SK-N-SH (cell line): ENCODE results near the gene HCRTR2. TPM values are rescaled to one million over a fixed set of nuclear protein-coding genes. Genes with fewer than 3 reads are reported as not detected.

Experiments
- CTCF ChIA-PET: fragments of 300-600, 350-600 bp; formaldehyde crosslinking; extraction: SDS; loops from one replicate; lab custom pipeline; 2021; lab: Yijun Ruan, JAX
- POLR2A ChIA-PET: fragments of 350-600 bp; sonication (Branson Sonifier 250); formaldehyde crosslinking; extraction: SDS; loops from one replicate; lab custom pipeline; 2020; ENCODE audit warnings: antibody characterized with exemption, inconsistent platforms; lab: Yijun Ruan, JAX
- DNase-seq: peaks from one replicate; pipeline ENCODE4 v3.0.0; 2012
- H2AFZ ChIP-seq: fragments of 200-600 bp; sonication (generic); 2 replicates; pipeline ENCODE4 v1.8.1; 2016; ENCODE audit warnings: antibody characterized with exemption, mild to moderate bottlenecking, low read depth
- H3F3A ChIP-seq: fragments of 200-600 bp; sonication (generic); replicated peaks from 2 replicates; pipeline ENCODE3; 2016; ENCODE audit warnings: antibody characterized with exemption, mild to moderate bottlenecking; ENCODE audit not compliant: insufficient read depth
- H3K27ac ChIP-seq, 2 experiments: fragments of 200-500 bp in 1 of 2; fragments of 200-600 bp in 1 of 2; sonication (Bioruptor generic) in 1 of 2; sonication (generic), shearing (Covaris generic) in 1 of 2; 2 replicates each; pipeline versions ENCODE4 v1.5.1 to v1.6.1; 2014 to 2016; ENCODE audit warnings: low read depth in 2 of 2, inconsistent platforms in 1 of 2, low read length in 1 of 2, mild to moderate bottlenecking in 1 of 2, mixed read lengths in 1 of 2
- H3K27me3 ChIP-seq: fragments of 200-600 bp; sonication (generic), shearing (Covaris generic); 2 replicates; pipeline ENCODE4 v1.6.1; 2016; ENCODE audit warnings: mixed run types; ENCODE audit not compliant: insufficient read depth
- H3K36me3 ChIP-seq, 2 experiments: fragments of 200-500 bp in 1 of 2; fragments of 200-600 bp in 1 of 2; sonication (Bioruptor generic) in 1 of 2; sonication (generic) in 1 of 2; replicated peaks in 1 of 2; 2 replicates each; pipeline versions ENCODE3 to v1.5.1; 2014 to 2016; ENCODE audit warnings: low read length in 1 of 2, mild to moderate bottlenecking in 1 of 2; ENCODE audit not compliant: insufficient read depth in 2 of 2, control insufficient read depth in 1 of 2
- H3K4me1 ChIP-seq, 2 experiments: fragments of 200-500 bp in 1 of 2; fragments of 200-600 bp in 1 of 2; sonication (Bioruptor generic) in 1 of 2; sonication (generic), shearing (Covaris generic) in 1 of 2; 2 replicates each; pipeline versions ENCODE4 v1.5.1 to v1.6.1; 2014 to 2016; ENCODE audit warnings: low read depth in 1 of 2, low read length in 1 of 2, mixed run types in 1 of 2; ENCODE audit not compliant: insufficient read depth in 2 of 2, control insufficient read depth in 1 of 2
- H3K4me2 ChIP-seq: fragments of 200-600 bp; sonication (generic), shearing (Covaris generic); 2 replicates; pipeline ENCODE4 v1.6.1; 2017; ENCODE audit warnings: mixed run types
- H3K4me3 ChIP-seq, 2 experiments: fragments of 200-500 bp in 1 of 2; fragments of 200-600 bp in 1 of 2; sonication (Bioruptor generic) in 1 of 2; sonication (generic), shearing (Covaris generic) in 1 of 2; 2 replicates each; pipeline versions ENCODE4 v1.5.1 to v1.8.1; 2014 to 2016; ENCODE audit warnings: low read depth in 2 of 2, inconsistent platforms in 1 of 2, low read length in 1 of 2, mild to moderate bottlenecking in 1 of 2, mixed read lengths in 1 of 2, moderate library complexity in 1 of 2
- H3K79me2 ChIP-seq: fragments of 200-600 bp; sonication (generic); 2 replicates; pipeline ENCODE4 v1.8.1; 2017; ENCODE audit warnings: mild to moderate bottlenecking; ENCODE audit not compliant: insufficient read depth
- H3K9ac ChIP-seq: fragments of 200-600 bp; sonication (generic); 2 replicates; pipeline ENCODE4 v1.6.1; 2017; ENCODE audit warnings: mixed run types
- H3K9me2 ChIP-seq: fragments of 200-600 bp; sonication (generic); 2 replicates; pipeline ENCODE4 v1.6.1; 2017; ENCODE audit warnings: mixed run types
- H3K9me3 ChIP-seq: fragments of 200-600 bp; sonication (generic); 2 replicates; pipeline ENCODE4 v1.6.1; 2017; ENCODE audit warnings: mixed run types, mild to moderate bottlenecking, moderate library complexity
- H4K20me1 ChIP-seq: fragments of 200-600 bp; sonication (generic); 2 replicates; pipeline ENCODE4 v1.6.1; 2017; ENCODE audit warnings: mild to moderate bottlenecking, mixed run types; ENCODE audit not compliant: insufficient read depth
- CTCF ChIP-seq: fragments of 200-600 bp; sonication (generic); IDR thresholded peaks from 2 replicates; pipeline ENCODE4 v1.6.1; 2017; ENCODE audit warnings: antibody characterized with exemption, mild to moderate bottlenecking, moderate library complexity
- EP300 ChIP-seq, 2 experiments: IDR thresholded peaks; 2 replicates each; pipeline versions ENCODE4 v1.4.0 to v1.6.1; 2012; ENCODE audit warnings: borderline replicate concordance in 1 of 2, low read depth in 1 of 2, low read length in 1 of 2
- FOXM1 ChIP-seq: IDR thresholded peaks from 2 replicates; pipeline ENCODE4 v1.4.0; 2012; ENCODE audit warnings: low read depth, mild to moderate bottlenecking
- JUND ChIP-seq: IDR thresholded peaks from 2 replicates; pipeline ENCODE4 v1.4.0; 2012
- MEF2A ChIP-seq: IDR thresholded peaks from 2 replicates; pipeline ENCODE4 v1.4.0; 2012; ENCODE audit warnings: low read depth, borderline replicate concordance
- MXI1 ChIP-seq: IDR thresholded peaks from 2 replicates; pipeline ENCODE4 v1.6.1; 2012; ENCODE audit warnings: mild to moderate bottlenecking, low read depth, low read length, improper control_type of control experiment
- NFIC ChIP-seq: IDR thresholded peaks from 2 replicates; pipeline ENCODE4 v1.4.0; 2012; ENCODE audit warnings: borderline replicate concordance
- PBX3 ChIP-seq: IDR thresholded peaks from 2 replicates; pipeline ENCODE4; 2012
- RAD21 ChIP-seq: IDR thresholded peaks from 2 replicates; pipeline ENCODE4 v1.6.1; 2012; ENCODE audit warnings: mild to moderate bottlenecking, low read length
- RXRA ChIP-seq: IDR thresholded peaks from 2 replicates; pipeline ENCODE4 v1.4.0; 2012; ENCODE audit warnings: low read depth, mild to moderate bottlenecking, borderline replicate concordance
- SMC3 ChIP-seq: IDR thresholded peaks from 2 replicates; pipeline ENCODE4 v1.6.1; 2012; ENCODE audit warnings: low read depth, low read length, improper control_type of control experiment
- TAF1 ChIP-seq: IDR thresholded peaks from 2 replicates; pipeline ENCODE4 v1.6.1; 2012; ENCODE audit warnings: low read depth, mild to moderate bottlenecking, low read length, moderate library complexity, borderline replicate concordance
- TCF12 ChIP-seq: IDR thresholded peaks from 2 replicates; pipeline ENCODE4 v1.4.0; 2012
- USF2 ChIP-seq: fragments of 150-350 bp; IDR thresholded peaks from 2 replicates; pipeline ENCODE4 v1.6.1; 2017; ENCODE audit warnings: antibody characterized with exemption, low read length, low read depth, borderline replicate concordance
- YY1 ChIP-seq: IDR thresholded peaks from 2 replicates; pipeline ENCODE4 v1.4.0; 2012; ENCODE audit warnings: low read depth, mild to moderate bottlenecking
- WGBS: methylation state at CpG from one replicate; pipeline ENCODE4 v1.1.6; 2017; ENCODE audit warnings: low lambda C conversion rate; 5-methylcytosine and 5-hydroxymethylcytosine counted together
- polyA plus RNA-seq, 3 experiments: library from polyadenylated mRNA; depleted of rRNA; stranded (reverse); fragments of >200 nt; gene quantifications; 2 replicates each; pipeline ENCODE4 v1.2.3, GENCODE V29; 2012

Gene HCRTR2
- polyA plus RNA-seq, 1 of the 3 experiments (the other 2 are of a cell fraction) = not detected

GRCh38 chr6:55290736-55291135 is 116.4 kb downstream of the HCRTR2 start:
- WGBS = 45% methylated on average over 2 of the region's 2 CpGs
- H3K79me2 ChIP-seq = no peaks in the 10 kb centered on the region
- TF ChIP-seq EP300 (IDR thresholded peaks at IDR 0.05; ENCODE audit: borderline replicate concordance in 1 of 2, low read depth in 1 of 2, low read length in 1 of 2) = no peak
- TF ChIP-seq PBX3 = no peak
- TF ChIP-seq TCF12 = no peak
- no peak for TF ChIP-seq YY1
- no peak for TF ChIP-seq CTCF
- TF ChIP-seq RXRA = no peak
- no peak for TF ChIP-seq JUND
- TF ChIP-seq USF2 = no peak
- no peak for TF ChIP-seq TAF1
- no peak for TF ChIP-seq MXI1
- TF ChIP-seq, all 33 proteins: peak for 0
- Histone ChIP-seq H2AFZ (no peak overlapping the region), H3K27me3 (no peaks in the 10 kb centered on the region), H3K9me2 (no peaks in the 10 kb centered on the region), H3K9ac (no peak overlapping the region), H4K20me1 (no peaks in the 10 kb centered on the region), H3F3A (no peaks in the 10 kb centered on the region), H3K4me2 (no peak overlapping the region), H3K27ac (no peak overlapping the region), H3K9me3 (no peaks in the 10 kb centered on the region), H3K4me3 (no peak overlapping the region), H3K4me1 (no peaks in the 10 kb centered on the region), H3K36me3 (no peaks in the 10 kb centered on the region)
- ChIA-PET POLR2A (no interaction called here), CTCF (no interaction called here)
- no peak for DNase-seq

GRCh38 chr6:55293116-55293515 is 118.8 kb downstream of the HCRTR2 start:
- no peaks in the 10 kb centered on the region for H3K9me3 ChIP-seq
- H3K79me2 ChIP-seq = no peaks in the 10 kb centered on the region
- H3K4me2 ChIP-seq = no peak overlapping the region
- H3K9ac ChIP-seq = no peak overlapping the region
- CTCF ChIA-PET = interaction anchor here (1.3 to 2.2 kb wide), 2 partner anchors 15 to 16 kb away, joined by 4 to 11 read pairs; no protein-coding TSS in a partner anchor
- no peaks in the 10 kb centered on the region for H3F3A ChIP-seq
- H3K27me3 ChIP-seq = no peaks in the 10 kb centered on the region
- 5% methylated on average over 2 of the region's 2 CpGs for WGBS
- POLR2A ChIA-PET = no interaction called here
- no peak overlapping the region for H2AFZ ChIP-seq
- no peak overlapping the region for H3K4me3 ChIP-seq
- H3K27ac ChIP-seq = no peak overlapping the region
- H3K4me1 ChIP-seq = no peaks in the 10 kb centered on the region
- DNase-seq = no peak
- H3K36me3 ChIP-seq = no peaks in the 10 kb centered on the region
- H4K20me1 ChIP-seq = no peaks in the 10 kb centered on the region
- H3K9me2 ChIP-seq = no peaks in the 10 kb centered on the region
- TF ChIP-seq CTCF = peak; percentile 57
- TF ChIP-seq USF2 = no peak
- TF ChIP-seq RAD21 = peak; percentile 6; the same call in 1 of the 2 replicates
- no peak for TF ChIP-seq TCF12
- no peak for TF ChIP-seq MEF2A
- TF ChIP-seq SMC3 = peak; percentile 24; the same call in 1 of the 2 replicates
- TF ChIP-seq NFIC = no peak
- TF ChIP-seq FOXM1 = no peak
- TF ChIP-seq PBX3 = no peak
